Smooth muscle cell (in vitro differentiated cells): Measurements from ENCODE around the gene SATB1. TPM values are rescaled to one million over a fixed set of nuclear protein-coding genes. Genes with fewer than 3 reads are reported as not detected.

Experiments
- DNase-seq: peaks from one replicate; lab custom pipeline; 2025; ENCODE audit not compliant: unreplicated experiment; lab: John Stamatoyannopoulos, UW
- H2AFZ ChIP-seq: fragments of 200-600 bp; sonication (generic); 2 replicates; pipeline ENCODE4 v1.6.0; 2016; ENCODE audit warnings: antibody characterized with exemption, low read depth, mild to moderate bottlenecking
- H3F3A ChIP-seq: fragments of 200-600 bp; sonication (generic); 2 replicates; pipeline ENCODE4 v1.6.0; 2017; ENCODE audit warnings: antibody characterized with exemption, low read depth
- H3K27ac ChIP-seq: fragments of 200-600 bp; sonication (generic); 2 replicates; pipeline ENCODE4 v1.5.1; 2016; ENCODE audit warnings: low read depth, mild to moderate bottlenecking
- H3K27me3 ChIP-seq: fragments of 200-600 bp; sonication (generic); 2 replicates; pipeline ENCODE4 v1.6.1; 2016; ENCODE audit warnings: low read depth, mild to moderate bottlenecking
- H3K36me3 ChIP-seq: fragments of 200-600 bp; sonication (generic); 2 replicates; pipeline ENCODE4 v1.5.1; 2016; ENCODE audit warnings: low read depth
- H3K4me1 ChIP-seq: fragments of 200-600 bp; sonication (generic); 2 replicates; pipeline ENCODE4 v1.5.1; 2016; ENCODE audit warnings: low read depth
- H3K4me2 ChIP-seq: fragments of 200-600 bp; sonication (generic); 2 replicates; pipeline ENCODE4 v1.6.0; 2016; ENCODE audit warnings: mild to moderate bottlenecking
- H3K4me3 ChIP-seq: fragments of 200-600 bp; sonication (generic); 2 replicates; pipeline ENCODE4 v1.5.1; 2016; ENCODE audit warnings: mild to moderate bottlenecking
- H3K79me2 ChIP-seq: fragments of 200-600 bp; sonication (generic); 2 replicates; pipeline ENCODE4 v1.6.0; 2016; ENCODE audit warnings: low read depth, mild to moderate bottlenecking
- H3K9ac ChIP-seq: fragments of 200-600 bp; sonication (generic); 2 replicates; pipeline ENCODE4 v1.6.0; 2016; ENCODE audit warnings: low read depth
- H3K9me3 ChIP-seq: fragments of 200-600 bp; sonication (generic); replicated peaks from 2 replicates; pipeline ENCODE4 v1.5.1; 2016; ENCODE audit warnings: low read depth
- H4K20me1 ChIP-seq: fragments of 200-600 bp; sonication (generic); 2 replicates; pipeline ENCODE4 v1.6.0; 2016; ENCODE audit warnings: low read depth
- WGBS: methylation state at CpG from one replicate; pipeline ENCODE4 v1.1.7; 2016; ENCODE audit warnings: low lambda C conversion rate; 5-methylcytosine and 5-hydroxymethylcytosine counted together
- polyA plus RNA-seq: library from polyadenylated mRNA; unstranded; fragments of >200 nt; fragmentation: Nextera tagmentation; extraction: Ambion mirVana; gene quantifications from 2 replicates; pipeline ENCODE4 v1.2.1, GENCODE V29; 2016
- total RNA-seq: library from RNA; depleted of rRNA; stranded (reverse); fragments of >200 nt; gene quantifications from 2 replicates; pipeline ENCODE4 v1.2.3, GENCODE V29; 2014
- TF ChIP-seq, protein P1 (sequence below): fragments of 200-600 bp; sonication (generic); IDR thresholded peaks from 2 replicates; pipeline ENCODE4 v1.5.1; 2017; ENCODE audit warnings: borderline replicate concordance, mild to moderate bottlenecking, antibody characterized with exemption; ENCODE audit not compliant: insufficient read depth, poor library complexity, severe bottlenecking

The SATB1 gene
- total and polyA plus RNA-seq, 2 experiments from 2014 or later, result 4.1 to 9.3 TPM

DNA sequence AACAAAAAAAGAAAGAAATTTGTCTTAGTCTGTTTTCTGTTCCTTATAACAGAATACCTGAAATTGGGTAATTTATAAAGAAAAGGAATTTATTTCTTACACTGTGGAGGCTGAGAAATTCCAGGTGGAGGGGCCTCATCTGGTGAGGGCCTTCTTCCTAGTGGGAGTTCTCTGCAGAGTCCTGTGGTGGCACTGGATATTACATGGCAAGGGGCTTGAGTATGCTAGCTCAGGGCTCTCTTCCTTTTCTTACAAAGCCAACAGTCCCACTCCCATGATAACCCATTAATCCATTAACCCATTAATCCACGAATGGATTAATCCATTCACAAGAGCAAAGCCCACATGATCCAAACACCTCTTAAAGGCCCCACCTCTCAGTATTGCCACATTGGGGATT, 2.9 kb upstream of the SATB1 start:
- no peak overlapping the region for H3K4me2 ChIP-seq

DNA sequence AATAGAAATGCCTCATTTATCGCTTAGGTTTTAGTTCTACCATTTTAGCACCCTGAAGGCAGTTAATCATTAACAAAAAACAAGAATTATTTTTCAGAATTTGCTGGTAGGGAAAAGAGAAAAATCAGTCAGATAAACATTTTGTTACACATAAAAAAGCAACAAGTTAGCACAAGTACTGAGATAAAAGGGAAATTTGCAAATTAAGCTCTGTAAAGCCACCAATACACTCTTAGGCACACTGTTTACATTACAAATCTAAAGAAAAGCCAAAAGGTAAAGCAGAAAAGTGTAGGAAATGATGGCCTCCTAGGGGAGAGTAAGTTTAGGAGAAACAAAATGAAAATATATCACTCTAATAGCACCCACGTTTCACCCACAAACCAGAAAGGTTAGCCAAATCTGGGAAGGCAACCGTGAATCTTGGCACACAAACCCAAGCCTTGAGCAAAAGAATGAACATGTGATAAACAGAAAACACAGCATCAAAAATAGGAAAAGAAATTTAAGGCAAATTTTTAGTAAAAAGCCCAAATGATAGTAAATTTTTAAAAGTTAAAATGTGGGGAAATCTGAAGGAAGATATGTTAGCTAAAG, 1.6 kb upstream of the SATB1 start:
- H3K4me3 ChIP-seq, result peak overlapping the region; percentile 94
- no peak overlapping the region for H3K27ac ChIP-seq
- WGBS, result 46% methylated on average over 3 of the region's 3 CpGs
- no peaks in the 10 kb centered on the region for H4K20me1 ChIP-seq
- H3K36me3 ChIP-seq, result no peaks in the 10 kb centered on the region
- H3K4me1 ChIP-seq, result peaks cover 21% of the 10 kb centered on the region
- H3F3A ChIP-seq, result no peaks in the 10 kb centered on the region
- peaks cover 6% of the 10 kb centered on the region for H3K27me3 ChIP-seq
- TF ChIP-seq, protein P1, sequence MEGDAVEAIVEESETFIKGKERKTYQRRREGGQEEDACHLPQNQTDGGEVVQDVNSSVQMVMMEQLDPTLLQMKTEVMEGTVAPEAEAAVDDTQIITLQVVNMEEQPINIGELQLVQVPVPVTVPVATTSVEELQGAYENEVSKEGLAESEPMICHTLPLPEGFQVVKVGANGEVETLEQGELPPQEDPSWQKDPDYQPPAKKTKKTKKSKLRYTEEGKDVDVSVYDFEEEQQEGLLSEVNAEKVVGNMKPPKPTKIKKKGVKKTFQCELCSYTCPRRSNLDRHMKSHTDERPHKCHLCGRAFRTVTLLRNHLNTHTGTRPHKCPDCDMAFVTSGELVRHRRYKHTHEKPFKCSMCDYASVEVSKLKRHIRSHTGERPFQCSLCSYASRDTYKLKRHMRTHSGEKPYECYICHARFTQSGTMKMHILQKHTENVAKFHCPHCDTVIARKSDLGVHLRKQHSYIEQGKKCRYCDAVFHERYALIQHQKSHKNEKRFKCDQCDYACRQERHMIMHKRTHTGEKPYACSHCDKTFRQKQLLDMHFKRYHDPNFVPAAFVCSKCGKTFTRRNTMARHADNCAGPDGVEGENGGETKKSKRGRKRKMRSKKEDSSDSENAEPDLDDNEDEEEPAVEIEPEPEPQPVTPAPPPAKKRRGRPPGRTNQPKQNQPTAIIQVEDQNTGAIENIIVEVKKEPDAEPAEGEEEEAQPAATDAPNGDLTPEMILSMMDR, result no peak
- H3K9me3 ChIP-seq, result no peaks in the 10 kb centered on the region
- H2AFZ ChIP-seq, result no peak overlapping the region
- DNase-seq, result no peak
- no peaks in the 10 kb centered on the region for H3K79me2 ChIP-seq
- H3K4me2 ChIP-seq, result peak overlapping the region; percentile 94
- no peak overlapping the region for H3K9ac ChIP-seq

More for the DNA sequence above, 2.9 kb upstream of the SATB1 start:
- no peaks in the 10 kb centered on the region for H4K20me1 ChIP-seq
- TF ChIP-seq, protein P1, result no peak
- DNase-seq, result no peak
- no peaks in the 10 kb centered on the region for H3K36me3 ChIP-seq
- 76% methylated on average over 1 of the region's 1 CpG for WGBS
- peaks cover 17% of the 10 kb centered on the region for H3K27me3 ChIP-seq
- H2AFZ ChIP-seq, result no peak overlapping the region
- no peaks in the 10 kb centered on the region for H3K9me3 ChIP-seq
- H3K4me1 ChIP-seq, result peaks cover 10% of the 10 kb centered on the region
- no peak overlapping the region for H3K9ac ChIP-seq
- H3K79me2 ChIP-seq, result no peaks in the 10 kb centered on the region
- H3K27ac ChIP-seq, result no peak overlapping the region
- no peaks in the 10 kb centered on the region for H3F3A ChIP-seq
- no peak overlapping the region for H3K4me3 ChIP-seq

DNA sequence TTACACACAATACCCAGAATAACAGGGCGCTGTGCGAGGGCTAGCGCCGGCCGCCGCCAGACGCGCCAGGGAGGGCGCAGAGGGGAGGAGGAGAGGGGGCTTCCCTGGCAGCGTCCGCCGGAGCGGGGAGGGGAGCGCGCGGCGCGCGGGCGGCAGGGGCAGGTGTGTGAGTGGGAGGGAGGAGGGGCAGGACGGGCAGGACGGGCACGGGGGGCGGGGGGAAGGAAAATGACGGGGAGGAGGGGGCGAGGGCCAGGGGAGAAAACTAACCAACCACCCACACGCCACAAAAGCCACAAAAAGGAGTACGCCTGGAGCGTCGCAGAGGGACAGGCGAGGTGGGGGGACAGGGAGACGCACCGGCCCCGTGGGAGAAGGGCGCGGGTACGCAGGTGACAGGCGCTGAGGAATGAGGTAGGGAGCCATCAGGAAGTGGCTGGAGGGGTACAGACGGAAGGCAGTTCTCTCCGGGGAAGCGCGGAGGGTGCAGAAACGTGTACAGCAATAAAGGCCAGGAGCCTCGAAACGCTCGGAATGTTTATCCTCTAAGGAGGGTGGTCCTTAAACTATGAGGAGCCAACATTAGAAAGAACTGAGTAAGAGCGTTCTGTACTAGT, 610 bp upstream of the SATB1 start:
- H3K9me3 ChIP-seq, result no peaks in the 10 kb centered on the region
- H3K79me2 ChIP-seq, result no peaks in the 10 kb centered on the region
- H3K27ac ChIP-seq, result no peak overlapping the region
- 0% methylated on average over 26 of the region's 47 CpGs for WGBS
- H4K20me1 ChIP-seq, result no peaks in the 10 kb centered on the region
- peak overlapping the region; percentile 73 for H3K9ac ChIP-seq
- peaks cover 21% of the 10 kb centered on the region for H3K4me1 ChIP-seq
- H3K36me3 ChIP-seq, result no peaks in the 10 kb centered on the region
- TF ChIP-seq, protein P1, result no peak
- H3F3A ChIP-seq, result no peaks in the 10 kb centered on the region
- peak overlapping the region; percentile 94 for H3K4me3 ChIP-seq
- peak overlapping the region; percentile 91 for H2AFZ ChIP-seq
- DNase-seq, result no peak
- H3K27me3 ChIP-seq, result no peaks in the 10 kb centered on the region
- peak overlapping the region; percentile 94 for H3K4me2 ChIP-seq
